ENCODE measurements around the gene NOP9.
A peak's percentile ranks its signal among the peaks of the same experiment; 100 is the strongest.

Gene NOP9

DNA sequence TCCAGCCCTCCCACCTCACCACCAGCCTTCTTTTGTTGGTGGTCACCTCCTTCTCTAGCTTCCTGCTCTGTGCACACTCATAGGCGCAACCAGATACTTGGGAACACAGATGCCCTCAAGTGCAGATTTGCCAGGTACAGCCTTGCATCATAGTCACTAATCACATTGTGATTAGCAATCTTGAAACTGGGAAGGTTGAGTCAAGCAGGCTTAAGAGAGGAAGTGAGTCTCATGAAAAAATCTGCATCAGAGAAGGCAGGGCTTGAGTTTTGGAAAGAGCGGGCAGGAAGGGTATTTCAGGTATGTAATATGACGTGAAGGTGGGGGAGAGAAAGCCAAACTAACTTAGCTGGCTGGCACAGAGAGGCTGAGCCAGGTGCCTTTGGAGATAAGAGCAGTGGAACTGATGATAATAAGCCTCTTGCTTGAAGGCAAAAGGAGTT lies 25.5 kb upstream of the NOP9 start:
- in situ Hi-C loops (cut with MboI; ENCODE audit: low sequenced_read_pairs, unreplicated experiment) = no loop called here
- TF ChIP-seq, protein P1, sequence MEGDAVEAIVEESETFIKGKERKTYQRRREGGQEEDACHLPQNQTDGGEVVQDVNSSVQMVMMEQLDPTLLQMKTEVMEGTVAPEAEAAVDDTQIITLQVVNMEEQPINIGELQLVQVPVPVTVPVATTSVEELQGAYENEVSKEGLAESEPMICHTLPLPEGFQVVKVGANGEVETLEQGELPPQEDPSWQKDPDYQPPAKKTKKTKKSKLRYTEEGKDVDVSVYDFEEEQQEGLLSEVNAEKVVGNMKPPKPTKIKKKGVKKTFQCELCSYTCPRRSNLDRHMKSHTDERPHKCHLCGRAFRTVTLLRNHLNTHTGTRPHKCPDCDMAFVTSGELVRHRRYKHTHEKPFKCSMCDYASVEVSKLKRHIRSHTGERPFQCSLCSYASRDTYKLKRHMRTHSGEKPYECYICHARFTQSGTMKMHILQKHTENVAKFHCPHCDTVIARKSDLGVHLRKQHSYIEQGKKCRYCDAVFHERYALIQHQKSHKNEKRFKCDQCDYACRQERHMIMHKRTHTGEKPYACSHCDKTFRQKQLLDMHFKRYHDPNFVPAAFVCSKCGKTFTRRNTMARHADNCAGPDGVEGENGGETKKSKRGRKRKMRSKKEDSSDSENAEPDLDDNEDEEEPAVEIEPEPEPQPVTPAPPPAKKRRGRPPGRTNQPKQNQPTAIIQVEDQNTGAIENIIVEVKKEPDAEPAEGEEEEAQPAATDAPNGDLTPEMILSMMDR (IDR thresholded peaks at IDR 0.05; ENCODE audit: borderline replicate concordance, control extremely low read depth, extremely low read depth, insufficient read depth, missing control alignments) = no peak
- peak; percentile 68 for DNase-seq (ENCODE audit: low spot score)

DNA sequence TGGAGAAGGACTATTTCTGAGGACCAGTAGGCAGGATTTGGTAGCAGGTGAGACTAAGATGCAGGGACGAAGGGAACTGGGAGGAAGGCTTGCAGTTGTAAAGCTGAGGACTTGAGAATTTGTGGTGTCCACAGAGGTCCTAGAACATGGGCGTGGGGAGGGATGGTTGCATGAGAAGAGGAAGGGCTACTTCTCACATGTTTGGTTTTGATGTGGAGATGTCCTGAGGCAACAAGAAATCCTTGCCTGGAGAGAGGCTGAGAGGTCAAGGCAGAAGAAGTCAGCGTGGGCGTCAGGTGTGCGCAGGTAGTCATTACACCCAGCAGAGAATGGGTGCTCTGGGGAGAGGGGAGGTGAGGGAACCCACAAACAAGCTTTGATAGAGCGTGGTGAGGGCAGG lies 22.6 kb upstream of the NOP9 start:
- in situ Hi-C loops (cut with MboI; ENCODE audit: low sequenced_read_pairs, unreplicated experiment) = no loop called here
- no peak for DNase-seq (ENCODE audit: low spot score)
- TF ChIP-seq, protein P1 (IDR thresholded peaks at IDR 0.05; ENCODE audit: borderline replicate concordance, control extremely low read depth, extremely low read depth, insufficient read depth, missing control alignments) = no peak

DNA sequence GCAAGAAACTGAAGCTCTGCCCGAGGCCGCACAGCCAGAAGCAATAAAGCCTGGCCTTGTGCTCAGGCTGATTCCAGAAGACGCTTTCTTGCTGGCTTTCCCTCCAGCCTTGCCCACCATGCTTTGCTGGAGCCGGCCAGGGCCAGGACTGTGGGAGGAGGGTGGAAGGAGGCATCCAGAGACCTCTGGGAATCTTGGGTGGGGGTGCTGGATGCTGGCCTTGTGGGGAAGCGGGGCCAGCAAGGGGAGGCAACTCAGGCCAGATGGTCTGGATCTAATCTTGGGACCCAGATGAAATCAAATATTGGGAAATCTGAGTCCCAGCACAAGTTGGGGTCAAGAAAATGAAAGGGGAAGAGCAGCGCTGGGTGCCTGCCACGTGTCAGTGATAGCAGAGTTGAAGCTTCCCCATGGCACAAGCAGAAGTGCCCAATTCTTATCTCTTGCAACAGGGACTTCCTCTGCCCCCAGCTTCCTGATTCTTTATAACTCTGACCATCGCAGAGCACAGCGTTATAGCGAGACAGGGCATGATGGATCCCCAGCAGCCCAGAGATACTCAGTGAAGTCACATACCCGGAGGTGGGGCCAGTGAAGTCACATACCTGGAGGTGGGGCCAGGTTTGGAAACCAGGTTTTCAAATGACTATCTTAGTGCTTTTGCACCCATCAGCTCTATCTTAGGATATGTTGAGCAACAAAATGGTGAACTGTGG lies 21.9 kb upstream of the NOP9 start:
- no peak for DNase-seq (ENCODE audit: low spot score)
- in situ Hi-C loops (cut with MboI; ENCODE audit: low sequenced_read_pairs, unreplicated experiment) = no loop called here
- TF ChIP-seq, protein P1 (IDR thresholded peaks at IDR 0.05; ENCODE audit: borderline replicate concordance, control extremely low read depth, extremely low read depth, insufficient read depth, missing control alignments) = no peak

DNA sequence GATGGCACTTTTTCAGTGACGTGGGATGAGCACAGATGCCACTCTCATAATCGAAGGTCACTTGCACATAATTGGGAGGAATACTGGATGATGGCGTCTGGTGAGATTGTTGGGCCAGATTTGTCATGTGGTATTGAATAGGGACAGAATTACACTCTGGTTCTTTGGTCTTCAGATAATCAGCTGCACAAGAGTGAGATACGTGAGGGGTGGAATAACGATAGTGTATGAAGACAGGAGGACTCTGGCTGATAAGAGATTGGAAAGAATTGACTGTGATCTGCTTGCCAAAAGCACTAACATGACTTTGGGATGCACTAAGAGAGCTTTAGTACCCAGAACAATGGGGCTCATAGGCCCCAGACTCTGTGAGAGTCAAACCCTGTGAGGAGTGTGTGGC lies 21.2 kb upstream of the NOP9 start:
- TF ChIP-seq, protein P1 (IDR thresholded peaks at IDR 0.05; ENCODE audit: borderline replicate concordance, control extremely low read depth, extremely low read depth, insufficient read depth, missing control alignments) = no peak
- in situ Hi-C loops (cut with MboI; ENCODE audit: low sequenced_read_pairs, unreplicated experiment) = no loop called here
- no peak for DNase-seq (ENCODE audit: low spot score)

DNA sequence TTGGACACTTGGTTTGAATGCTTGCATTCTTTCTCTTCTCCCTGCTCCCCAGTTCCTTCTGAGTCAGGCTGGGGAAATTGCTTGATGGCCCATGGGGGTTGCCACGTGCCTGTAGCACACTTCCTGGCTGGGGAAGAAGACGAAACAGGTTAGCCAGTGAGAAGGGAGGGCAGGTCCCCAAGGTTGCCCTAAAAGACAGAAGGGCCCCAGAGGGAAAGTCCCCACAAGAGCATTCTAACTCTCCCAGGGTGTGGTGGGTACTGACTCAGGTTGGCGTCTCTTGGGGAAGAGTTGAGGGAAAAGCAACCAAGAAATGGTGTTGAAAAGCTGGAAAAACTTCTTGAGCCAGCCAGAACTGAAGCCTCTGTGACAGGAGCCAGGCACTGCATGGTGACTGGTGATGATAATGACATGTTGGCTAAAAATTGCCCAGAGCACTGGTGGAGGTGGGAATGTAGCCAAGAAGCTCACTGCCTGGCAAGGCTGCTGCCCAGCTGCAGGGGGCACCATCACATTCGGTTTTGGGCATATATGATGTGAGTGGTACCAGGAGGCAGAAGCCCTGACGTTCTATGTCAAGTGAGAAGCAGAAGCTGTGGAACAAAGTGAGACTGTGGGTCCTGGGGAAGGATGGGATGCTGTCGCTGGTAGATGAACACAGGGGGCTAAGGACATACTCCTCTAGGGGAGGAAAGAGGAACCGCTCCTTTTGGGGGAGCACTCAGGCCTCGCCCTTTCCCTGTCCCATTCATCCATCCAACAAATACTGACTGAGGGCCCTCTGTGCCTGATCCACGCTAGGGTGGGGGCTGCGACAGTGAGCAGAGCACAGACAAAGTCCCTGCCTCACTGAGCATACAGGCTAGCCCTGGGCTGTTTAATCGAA lies 20.1 kb upstream of the NOP9 start:
- in situ Hi-C loops (cut with MboI; ENCODE audit: low sequenced_read_pairs, unreplicated experiment) = no loop called here
- DNase-seq (ENCODE audit: low spot score) = no peak

DNA sequence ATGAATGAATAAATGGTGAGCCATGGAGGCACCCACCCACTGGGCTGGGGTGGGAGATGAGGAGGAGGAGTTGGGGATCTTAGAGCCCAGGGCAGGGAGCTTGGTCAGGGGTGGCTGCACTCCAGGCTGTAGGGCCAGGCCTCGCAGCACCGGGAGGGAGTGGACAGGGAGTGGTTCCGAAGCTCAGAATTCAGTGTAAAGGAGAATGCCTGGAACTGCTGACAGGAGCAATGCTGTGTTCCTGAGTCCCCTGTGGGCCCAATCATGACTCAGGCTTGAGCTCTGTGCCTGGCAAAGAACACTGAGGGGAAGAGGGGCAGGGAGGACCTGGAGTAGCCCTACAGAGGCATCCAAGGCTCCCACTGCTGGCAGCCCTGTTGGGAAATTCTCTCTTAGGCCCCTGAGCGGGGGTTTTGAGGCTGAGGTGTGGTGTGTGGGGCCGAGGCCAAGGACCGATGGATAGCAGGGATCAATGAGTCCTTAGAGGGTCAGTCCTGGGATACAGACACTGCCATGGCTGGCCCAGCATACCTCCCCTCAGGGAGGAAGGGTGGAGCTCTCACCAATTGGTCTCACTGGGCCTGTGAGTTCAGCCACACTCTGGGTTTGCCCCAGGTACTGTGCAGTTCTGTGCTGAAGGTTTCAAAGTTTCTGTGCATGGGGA lies 18.7 kb upstream of the NOP9 start:
- TF ChIP-seq, protein P1 (IDR thresholded peaks at IDR 0.05; ENCODE audit: borderline replicate concordance, control extremely low read depth, extremely low read depth, insufficient read depth, missing control alignments) = no peak
- DNase-seq (ENCODE audit: low spot score) = no peak
- in situ Hi-C loops (cut with MboI; ENCODE audit: low sequenced_read_pairs, unreplicated experiment) = no loop called here

More for the DNA sequence above, 20.1 kb upstream of the NOP9 start:
- TF ChIP-seq, protein P1 (IDR thresholded peaks at IDR 0.05; ENCODE audit: borderline replicate concordance, control extremely low read depth, extremely low read depth, insufficient read depth, missing control alignments) = peak; percentile 29

Data from GM13976 (cell line).